ENCODE data around the gene PPP1R37. TPM values are rescaled to one million over a fixed set of nuclear protein-coding genes. Genes with fewer than 3 reads are reported as not detected.
"Not testable (repeated sequence)": the region's sequence is repeated elsewhere in the genome, so short reads cannot be mapped to it uniquely, and the experiment has no call there.

PPP1R37 gene
- polyA plus RNA-seq, 10 donors: 15.8 to 23.8 (median 19.4) TPM

- DNase-seq: no peak
Measured at GRCh38 chr19:45094707-45095106, 1.7 kb downstream of the PPP1R37 start.

GRCh38 chr19:45095496-45096413 is 2.8 kb downstream of the PPP1R37 start:
- no peak for DNase-seq

DNA sequence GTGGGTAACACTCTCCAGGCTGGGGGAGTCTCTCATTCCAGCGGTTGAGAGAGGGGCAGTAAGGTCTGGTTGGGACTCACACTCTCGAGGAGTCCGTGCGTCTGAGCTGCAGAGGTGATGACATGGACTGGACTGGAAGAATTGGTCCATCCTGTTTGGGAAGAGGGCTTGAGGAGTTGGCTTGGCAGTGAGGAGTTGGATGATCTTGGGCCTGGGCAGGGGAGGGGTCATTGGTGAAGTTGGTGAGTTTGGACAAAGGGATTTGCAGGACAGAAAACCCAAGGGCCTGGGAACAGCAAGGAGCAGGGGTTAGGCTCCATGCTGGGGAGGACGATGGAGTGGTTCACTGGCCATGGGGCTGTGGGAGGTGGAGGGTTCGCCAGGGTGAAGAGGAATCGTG is 3.7 kb downstream of the PPP1R37 start:
- DNase-seq: no peak

DNA sequence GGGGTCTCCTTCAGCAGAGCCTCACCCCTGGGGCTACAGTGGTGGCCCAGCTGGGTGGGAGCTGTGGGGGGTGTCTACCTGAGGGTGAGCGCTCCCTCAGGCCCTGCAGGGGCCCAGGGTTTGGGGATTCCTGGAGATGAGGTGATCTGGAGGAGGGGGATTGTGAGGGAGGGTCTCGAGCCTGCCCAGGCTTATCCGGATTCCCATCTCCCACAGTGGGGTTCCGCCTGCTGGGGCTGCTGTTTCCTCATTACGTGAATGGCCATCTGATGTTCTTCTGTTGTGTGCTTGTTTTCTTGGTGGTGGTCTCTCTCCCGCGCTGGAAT is 4.4 kb downstream of the PPP1R37 start:
- DNase-seq: no peak

GRCh38 chr19:45097776-45098520 is 5.0 kb downstream of the PPP1R37 start:
- peak in 1 of 3 donors; percentile 74 for DNase-seq

DNA sequence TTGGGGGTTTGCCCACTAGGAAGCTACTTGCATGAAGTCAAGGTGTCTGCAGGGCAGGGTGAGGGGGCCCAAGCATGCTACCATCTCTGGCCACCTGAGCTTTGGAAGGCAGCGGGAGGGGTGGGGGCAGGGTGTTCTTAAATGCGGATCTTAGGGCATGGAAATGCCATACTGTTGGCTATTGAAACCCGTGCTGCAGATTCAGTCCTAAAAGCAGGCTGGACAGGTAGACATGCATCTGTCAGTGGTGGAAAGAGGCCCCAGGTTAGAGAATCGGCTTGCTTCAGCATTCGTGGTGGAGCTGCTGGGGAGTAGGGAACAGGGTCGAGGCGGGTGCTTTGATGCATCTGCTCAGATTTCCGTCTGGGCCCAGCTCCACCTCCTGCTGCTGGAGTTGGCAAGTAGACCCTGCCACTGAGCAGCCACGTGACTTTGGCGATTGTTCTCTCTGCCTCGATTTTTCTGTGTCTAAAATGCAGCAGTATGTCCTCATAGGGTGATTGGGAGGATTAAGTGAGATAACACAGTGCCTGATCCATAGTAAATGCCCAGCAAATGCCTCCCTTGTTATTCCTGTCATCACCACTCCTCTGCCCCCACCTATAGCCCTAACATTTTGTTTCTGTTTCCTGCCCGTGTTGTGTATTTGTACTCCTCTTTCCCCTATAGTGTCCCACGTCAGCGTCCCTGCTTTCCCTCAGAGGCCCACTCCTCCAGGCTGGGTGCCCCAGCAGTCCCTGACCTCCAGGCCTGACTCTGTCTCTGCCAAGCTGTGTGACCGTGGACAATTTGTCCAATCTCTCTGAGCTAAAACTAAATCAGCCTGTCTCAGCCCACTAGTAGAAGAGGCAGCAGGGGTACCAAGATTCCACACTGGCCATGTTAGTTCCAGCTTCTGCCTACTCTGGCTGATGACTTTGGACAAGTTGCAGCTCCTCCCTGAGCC is 5.8 kb downstream of the PPP1R37 start:
- DNase-seq: no peak

DNA sequence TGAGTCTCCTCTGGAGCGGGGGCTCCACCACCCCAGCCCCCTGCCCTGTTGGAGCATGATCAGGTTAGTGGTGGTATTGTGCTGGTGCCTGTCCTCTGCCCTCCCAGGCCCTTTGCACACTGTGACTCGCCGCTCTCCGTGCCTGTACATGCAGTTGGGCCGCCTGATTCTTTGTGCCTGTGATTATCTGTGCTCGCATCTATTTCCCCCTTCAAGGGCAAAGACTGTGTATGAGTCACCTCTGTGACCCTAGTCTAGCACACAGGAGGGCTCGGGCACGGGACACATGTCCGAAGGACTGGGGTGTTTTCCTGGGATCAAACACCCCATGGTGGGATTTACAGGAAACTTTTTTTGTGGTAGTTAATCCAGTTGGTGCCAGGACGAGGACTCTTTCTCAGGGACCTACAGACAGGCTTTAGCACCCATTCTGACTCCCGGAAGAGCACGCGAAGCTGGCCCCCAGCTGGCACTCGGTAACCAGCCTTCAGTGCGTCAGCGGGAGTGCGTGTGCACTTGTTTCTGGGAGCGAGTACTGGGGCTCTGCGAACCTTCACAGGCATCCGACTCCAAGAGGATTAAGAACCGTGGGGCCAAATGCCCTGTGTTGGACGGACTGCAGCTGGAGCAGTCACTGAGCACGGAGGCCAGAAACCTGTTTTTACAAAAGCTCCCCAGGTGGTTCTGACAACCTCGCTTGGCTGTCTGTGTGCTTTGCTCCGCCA is 6.7 kb downstream of the PPP1R37 start:
- DNase-seq: no peak

DNA sequence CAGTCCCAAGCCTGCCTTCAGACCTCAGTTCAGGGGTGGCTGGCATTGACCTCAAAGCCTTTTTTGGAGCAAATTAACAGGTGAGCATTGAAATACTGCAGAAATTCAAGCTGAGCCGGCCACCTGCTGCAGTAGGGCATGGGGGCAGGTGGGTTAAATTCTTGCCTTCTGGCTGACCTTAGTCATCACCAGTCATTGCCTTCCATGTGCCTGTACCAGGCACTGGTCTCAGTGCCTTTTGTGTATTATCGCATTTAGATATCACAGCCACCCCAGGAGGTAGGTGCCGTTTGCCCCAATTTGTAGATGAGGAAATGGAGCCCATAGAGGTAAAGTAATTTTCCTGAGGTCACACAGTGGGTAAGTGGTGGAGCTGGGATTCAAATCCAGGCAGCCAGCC is 7.2 kb downstream of the PPP1R37 start:
- DNase-seq: no peak

- DNase-seq: no peak
Measured at GRCh38 chr19:45100846-45101252, 7.9 kb downstream of the PPP1R37 start.

- DNase-seq: no peak
Measured at GRCh38 chr19:45101806-45102205, 8.8 kb downstream of the PPP1R37 start.

DNA sequence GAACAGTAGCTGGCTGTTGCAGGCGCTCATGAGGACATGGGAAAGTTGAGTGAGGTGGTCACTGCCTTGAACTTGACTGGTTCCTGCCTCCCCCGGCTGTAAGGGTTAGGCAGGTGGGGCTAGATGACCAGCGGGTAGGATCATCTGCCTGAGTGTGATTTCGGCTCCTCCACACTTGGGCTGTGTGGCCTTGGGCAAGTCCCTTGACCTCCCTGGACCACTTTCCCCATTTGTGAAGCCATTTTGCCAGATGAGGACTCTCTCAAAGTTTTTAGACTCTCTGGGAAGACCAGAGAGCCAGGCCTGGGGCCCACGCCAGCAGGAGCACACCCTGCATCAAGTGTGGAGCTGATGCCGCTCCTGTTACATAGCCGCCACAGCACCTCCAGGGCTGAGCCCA is 9.5 kb downstream of the PPP1R37 start:
- no peak for DNase-seq

DNA sequence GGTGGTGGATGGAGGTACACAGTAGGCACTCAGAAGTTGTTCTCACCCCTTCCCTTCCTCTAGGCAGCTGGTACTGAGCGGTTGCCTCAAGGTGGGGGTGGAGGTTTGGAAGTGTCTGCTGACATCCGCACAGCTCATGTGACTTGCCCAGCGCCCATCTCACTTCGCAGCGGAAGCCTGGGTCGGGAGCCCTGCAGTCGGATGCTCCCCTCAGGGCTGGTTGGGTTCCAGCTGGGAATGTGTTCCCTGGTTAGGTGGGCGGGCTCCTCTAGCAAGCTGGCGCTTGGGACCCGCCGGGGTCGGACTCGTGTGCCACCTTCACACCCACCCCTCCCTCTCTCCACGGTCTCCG is 10.2 kb downstream of the PPP1R37 start:
- no peak for DNase-seq

GRCh38 chr19:45103508-45104319 is 10.7 kb downstream of the PPP1R37 start:
- DNase-seq: peak in 1 of 3 donors; percentile 61

- no peak for DNase-seq
Measured at GRCh38 chr19:45104658-45105349, 11.8 kb downstream of the PPP1R37 start.

- not testable (repeated sequence) for DNase-seq
Measured at GRCh38 chr19:45106363-45106762, 13.4 kb downstream of the PPP1R37 start.

DNA sequence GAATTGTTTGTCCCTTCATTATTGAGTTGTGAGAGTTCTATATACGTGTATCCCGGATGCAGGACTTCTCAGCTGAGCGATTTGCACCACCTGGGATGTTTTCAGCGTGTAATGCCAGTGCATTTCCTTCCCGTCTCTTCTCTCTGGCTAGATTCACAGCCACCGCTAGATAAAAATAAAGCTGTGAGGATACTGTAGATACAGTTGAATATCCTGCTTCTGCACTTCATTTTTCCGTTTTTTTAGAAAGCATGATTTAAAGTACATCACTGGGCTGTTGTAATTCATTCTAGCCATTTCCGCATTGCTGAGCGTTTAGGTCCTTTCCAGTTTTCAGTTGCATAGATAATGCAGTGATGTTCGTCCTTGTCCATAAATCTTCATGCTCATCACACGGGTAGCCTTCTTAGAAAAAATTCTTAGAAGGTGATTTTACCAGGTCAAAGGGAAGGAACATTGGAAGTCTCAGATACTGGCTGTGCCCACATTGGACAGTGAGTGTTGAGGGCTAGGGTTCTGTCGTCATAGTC is 14.7 kb downstream of the PPP1R37 start:
- no peak for DNase-seq

GRCh38 chr19:45110851-45111266 is 17.9 kb downstream of the PPP1R37 start:
- no peak for DNase-seq

DNA sequence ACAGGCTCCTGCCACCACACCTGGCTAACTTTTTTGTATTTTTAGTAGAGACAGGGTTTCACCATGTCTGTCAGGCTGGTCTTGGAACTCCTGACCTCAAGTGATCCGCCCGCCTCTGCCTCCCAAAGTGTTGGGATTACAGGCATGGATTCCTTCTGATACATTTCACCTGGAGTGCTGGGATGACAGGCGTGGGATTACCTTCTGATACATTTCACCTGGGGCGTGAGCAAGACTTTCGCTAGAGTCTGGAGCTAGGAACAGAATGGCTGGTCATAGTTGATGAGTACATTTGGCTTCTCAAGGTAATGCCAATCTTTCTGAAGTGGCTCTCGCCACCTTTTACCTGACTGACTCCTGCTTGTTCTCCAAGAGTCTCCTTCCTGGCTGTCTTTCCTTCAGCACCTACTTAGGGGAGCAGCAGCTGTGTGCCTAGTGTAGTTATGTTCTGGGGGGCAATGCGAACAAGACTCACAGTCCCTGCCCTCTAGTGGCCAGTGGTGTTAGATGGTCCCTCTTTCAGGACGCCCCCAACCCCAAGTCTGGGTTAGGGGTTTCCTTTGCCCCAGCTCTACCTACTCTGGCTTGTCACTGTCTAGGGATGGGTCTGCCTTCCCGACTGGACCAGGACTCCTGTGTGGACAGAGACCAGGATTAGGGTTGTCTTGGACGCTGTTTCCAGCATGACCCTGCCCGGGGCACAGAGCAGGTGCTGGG is 19.3 kb downstream of the PPP1R37 start:
- DNase-seq: no peak

- DNase-seq: no peak
Measured at GRCh38 chr19:45113628-45114027, 20.6 kb downstream of the PPP1R37 start.
